C4-2B (cell line): Measurements from ENCODE around the gene DDX24.

Experiments
- ZFX ChIP-seq: fragments of 450-650 bp; IDR thresholded peaks from 2 replicates; pipeline ENCODE4 v1.6.1; 2017
- TF ChIP-seq, protein P1 (sequence below): fragments of 450-650 bp; conservative IDR thresholded peaks from 2 replicates; pipeline ENCODE4 v1.5.1; 2017; ENCODE audit warnings: mild to moderate bottlenecking

- TF ChIP-seq, protein P1, sequence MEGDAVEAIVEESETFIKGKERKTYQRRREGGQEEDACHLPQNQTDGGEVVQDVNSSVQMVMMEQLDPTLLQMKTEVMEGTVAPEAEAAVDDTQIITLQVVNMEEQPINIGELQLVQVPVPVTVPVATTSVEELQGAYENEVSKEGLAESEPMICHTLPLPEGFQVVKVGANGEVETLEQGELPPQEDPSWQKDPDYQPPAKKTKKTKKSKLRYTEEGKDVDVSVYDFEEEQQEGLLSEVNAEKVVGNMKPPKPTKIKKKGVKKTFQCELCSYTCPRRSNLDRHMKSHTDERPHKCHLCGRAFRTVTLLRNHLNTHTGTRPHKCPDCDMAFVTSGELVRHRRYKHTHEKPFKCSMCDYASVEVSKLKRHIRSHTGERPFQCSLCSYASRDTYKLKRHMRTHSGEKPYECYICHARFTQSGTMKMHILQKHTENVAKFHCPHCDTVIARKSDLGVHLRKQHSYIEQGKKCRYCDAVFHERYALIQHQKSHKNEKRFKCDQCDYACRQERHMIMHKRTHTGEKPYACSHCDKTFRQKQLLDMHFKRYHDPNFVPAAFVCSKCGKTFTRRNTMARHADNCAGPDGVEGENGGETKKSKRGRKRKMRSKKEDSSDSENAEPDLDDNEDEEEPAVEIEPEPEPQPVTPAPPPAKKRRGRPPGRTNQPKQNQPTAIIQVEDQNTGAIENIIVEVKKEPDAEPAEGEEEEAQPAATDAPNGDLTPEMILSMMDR = no peak
- no peak for TF ChIP-seq ZFX
Measured at GRCh38 chr14:94047581-94047980, 33.4 kb downstream of the DDX24 start.
